SH-SY5Y (cell line): ENCODE results near the gene LTBP1.

Experiments
- GATA2 ChIP-seq: IDR thresholded peaks from 2 replicates; pipeline ENCODE4 v1.6.1; 2011; ENCODE audit warnings: mild to moderate bottlenecking, low read depth, low read length
- GATA3 ChIP-seq: IDR thresholded peaks from 2 replicates; pipeline ENCODE4 v1.6.1; 2011; ENCODE audit warnings: low read depth, mild to moderate bottlenecking, low read length, moderate library complexity

DNA sequence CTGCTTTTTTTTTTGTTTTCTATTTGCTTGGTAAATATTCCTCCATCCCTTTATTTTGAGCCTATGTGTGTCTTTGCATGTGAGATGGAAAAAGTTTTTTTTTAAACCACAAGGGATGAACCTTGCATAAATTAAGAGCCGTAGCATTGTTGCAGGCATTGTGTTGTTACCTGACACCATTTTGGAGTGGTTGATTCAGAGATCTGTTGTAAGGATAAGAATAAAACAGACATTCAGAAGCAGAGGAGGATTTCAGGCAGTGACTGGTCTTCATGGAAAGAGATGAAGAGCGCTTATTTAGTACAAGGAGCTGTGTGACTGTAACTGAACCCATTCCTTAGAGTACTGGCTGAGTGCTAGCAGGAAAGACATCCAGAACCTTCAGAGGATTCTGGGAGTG is 101.2 kb downstream of the LTBP1 start:
- TF ChIP-seq GATA3: no peak
- no peak for TF ChIP-seq GATA2
